ENCODE results near the gene CPA3. TPM values are rescaled to one million over a fixed set of nuclear protein-coding genes. Genes with fewer than 3 reads are reported as not detected.

Gene CPA3
- total RNA-seq, 1 experiment from 2014 or later: not detected

DNA sequence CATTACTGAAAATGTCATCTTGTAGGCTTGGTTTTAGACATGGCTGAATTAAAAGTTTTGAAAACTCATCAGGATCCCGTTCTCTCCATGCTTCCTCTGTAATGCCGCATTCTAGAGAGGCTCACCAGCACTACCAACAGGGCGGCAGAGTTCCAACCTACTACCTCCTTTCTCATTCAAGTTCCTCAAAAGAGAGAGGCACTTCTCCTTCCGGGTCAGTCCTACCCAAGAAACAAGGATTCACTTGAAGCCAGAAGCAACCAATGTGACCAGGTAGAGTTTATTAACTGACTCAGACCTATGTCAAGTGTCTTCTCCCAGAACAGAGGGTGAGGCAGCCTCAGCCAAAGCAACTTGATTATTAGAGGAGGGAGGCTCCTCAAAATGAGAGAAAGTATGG is 66.5 kb downstream of the CPA3 start:
- TF ChIP-seq, protein P1, sequence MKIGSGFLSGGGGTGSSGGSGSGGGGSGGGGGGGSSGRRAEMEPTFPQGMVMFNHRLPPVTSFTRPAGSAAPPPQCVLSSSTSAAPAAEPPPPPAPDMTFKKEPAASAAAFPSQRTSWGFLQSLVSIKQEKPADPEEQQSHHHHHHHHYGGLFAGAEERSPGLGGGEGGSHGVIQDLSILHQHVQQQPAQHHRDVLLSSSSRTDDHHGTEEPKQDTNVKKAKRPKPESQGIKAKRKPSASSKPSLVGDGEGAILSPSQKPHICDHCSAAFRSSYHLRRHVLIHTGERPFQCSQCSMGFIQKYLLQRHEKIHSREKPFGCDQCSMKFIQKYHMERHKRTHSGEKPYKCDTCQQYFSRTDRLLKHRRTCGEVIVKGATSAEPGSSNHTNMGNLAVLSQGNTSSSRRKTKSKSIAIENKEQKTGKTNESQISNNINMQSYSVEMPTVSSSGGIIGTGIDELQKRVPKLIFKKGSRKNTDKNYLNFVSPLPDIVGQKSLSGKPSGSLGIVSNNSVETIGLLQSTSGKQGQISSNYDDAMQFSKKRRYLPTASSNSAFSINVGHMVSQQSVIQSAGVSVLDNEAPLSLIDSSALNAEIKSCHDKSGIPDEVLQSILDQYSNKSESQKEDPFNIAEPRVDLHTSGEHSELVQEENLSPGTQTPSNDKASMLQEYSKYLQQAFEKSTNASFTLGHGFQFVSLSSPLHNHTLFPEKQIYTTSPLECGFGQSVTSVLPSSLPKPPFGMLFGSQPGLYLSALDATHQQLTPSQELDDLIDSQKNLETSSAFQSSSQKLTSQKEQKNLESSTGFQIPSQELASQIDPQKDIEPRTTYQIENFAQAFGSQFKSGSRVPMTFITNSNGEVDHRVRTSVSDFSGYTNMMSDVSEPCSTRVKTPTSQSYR (CRISPR knock-in tag; IDR thresholded peaks at IDR 0.05): no peak
- TF ChIP-seq RORB (CRISPR knock-in tag; IDR thresholded peaks at IDR 0.05) (no peak), ZBTB21 (CRISPR knock-in tag; IDR thresholded peaks at IDR 0.05; ENCODE audit: borderline replicate concordance) (no peak), NFE2L1 (CRISPR knock-in tag; IDR thresholded peaks at IDR 0.05) (no peak), ZNF219 (CRISPR knock-in tag; IDR thresholded peaks at IDR 0.05; ENCODE audit: borderline replicate concordance) (no peak), ZNF138 (CRISPR knock-in tag; conservative IDR thresholded peaks at IDR 0.05) (no peak), EMX1 (CRISPR knock-in tag; IDR thresholded peaks at IDR 0.05) (no peak), TCF7 (CRISPR knock-in tag; IDR thresholded peaks at IDR 0.05; ENCODE audit: low read depth) (no peak)
- TF ChIP-seq, protein P2, sequence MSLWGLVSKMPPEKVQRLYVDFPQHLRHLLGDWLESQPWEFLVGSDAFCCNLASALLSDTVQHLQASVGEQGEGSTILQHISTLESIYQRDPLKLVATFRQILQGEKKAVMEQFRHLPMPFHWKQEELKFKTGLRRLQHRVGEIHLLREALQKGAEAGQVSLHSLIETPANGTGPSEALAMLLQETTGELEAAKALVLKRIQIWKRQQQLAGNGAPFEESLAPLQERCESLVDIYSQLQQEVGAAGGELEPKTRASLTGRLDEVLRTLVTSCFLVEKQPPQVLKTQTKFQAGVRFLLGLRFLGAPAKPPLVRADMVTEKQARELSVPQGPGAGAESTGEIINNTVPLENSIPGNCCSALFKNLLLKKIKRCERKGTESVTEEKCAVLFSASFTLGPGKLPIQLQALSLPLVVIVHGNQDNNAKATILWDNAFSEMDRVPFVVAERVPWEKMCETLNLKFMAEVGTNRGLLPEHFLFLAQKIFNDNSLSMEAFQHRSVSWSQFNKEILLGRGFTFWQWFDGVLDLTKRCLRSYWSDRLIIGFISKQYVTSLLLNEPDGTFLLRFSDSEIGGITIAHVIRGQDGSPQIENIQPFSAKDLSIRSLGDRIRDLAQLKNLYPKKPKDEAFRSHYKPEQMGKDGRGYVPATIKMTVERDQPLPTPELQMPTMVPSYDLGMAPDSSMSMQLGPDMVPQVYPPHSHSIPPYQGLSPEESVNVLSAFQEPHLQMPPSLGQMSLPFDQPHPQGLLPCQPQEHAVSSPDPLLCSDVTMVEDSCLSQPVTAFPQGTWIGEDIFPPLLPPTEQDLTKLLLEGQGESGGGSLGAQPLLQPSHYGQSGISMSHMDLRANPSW (CRISPR knock-in tag; conservative IDR thresholded peaks at IDR 0.05; ENCODE audit: low read depth): no peak
- TF ChIP-seq, protein P3, sequence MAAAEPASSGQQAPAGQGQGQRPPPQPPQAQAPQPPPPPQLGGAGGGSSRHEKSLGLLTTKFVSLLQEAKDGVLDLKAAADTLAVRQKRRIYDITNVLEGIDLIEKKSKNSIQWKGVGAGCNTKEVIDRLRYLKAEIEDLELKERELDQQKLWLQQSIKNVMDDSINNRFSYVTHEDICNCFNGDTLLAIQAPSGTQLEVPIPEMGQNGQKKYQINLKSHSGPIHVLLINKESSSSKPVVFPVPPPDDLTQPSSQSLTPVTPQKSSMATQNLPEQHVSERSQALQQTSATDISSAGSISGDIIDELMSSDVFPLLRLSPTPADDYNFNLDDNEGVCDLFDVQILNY (CRISPR knock-in tag; IDR thresholded peaks at IDR 0.05): no peak
- TF ChIP-seq, protein P4, sequence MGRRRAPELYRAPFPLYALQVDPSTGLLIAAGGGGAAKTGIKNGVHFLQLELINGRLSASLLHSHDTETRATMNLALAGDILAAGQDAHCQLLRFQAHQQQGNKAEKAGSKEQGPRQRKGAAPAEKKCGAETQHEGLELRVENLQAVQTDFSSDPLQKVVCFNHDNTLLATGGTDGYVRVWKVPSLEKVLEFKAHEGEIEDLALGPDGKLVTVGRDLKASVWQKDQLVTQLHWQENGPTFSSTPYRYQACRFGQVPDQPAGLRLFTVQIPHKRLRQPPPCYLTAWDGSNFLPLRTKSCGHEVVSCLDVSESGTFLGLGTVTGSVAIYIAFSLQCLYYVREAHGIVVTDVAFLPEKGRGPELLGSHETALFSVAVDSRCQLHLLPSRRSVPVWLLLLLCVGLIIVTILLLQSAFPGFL (CRISPR knock-in tag; IDR thresholded peaks at IDR 0.05; ENCODE audit: borderline replicate concordance): no peak
- TF ChIP-seq, protein P5, sequence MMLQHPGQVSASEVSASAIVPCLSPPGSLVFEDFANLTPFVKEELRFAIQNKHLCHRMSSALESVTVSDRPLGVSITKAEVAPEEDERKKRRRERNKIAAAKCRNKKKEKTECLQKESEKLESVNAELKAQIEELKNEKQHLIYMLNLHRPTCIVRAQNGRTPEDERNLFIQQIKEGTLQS (CRISPR knock-in tag; conservative IDR thresholded peaks at IDR 0.05): no peak
- CTCF ChIA-PET: no interaction called here
- no peaks in the 10 kb centered on the region for H3K36me3 Mint-ChIP-seq
- H3K4me1 Mint-ChIP-seq: peaks cover 6% of the 10 kb centered on the region
- no peak overlapping the region for H3K27ac Mint-ChIP-seq
- POLR2A ChIA-PET: interaction anchor here (0.6 kb wide), 1 partner anchor 42 kb away, joined by 8 read pairs; no protein-coding TSS in a partner anchor
- H3K9me3 Mint-ChIP-seq: no peaks in the 10 kb centered on the region
- H3K4me3 Mint-ChIP-seq: no peak overlapping the region
- no peaks in the 10 kb centered on the region for H3K27me3 Mint-ChIP-seq (ENCODE audit: low read depth)
- DNase-seq (ENCODE audit: low spot score) (no peak), ATAC-seq (peak; percentile 47)

DNA sequence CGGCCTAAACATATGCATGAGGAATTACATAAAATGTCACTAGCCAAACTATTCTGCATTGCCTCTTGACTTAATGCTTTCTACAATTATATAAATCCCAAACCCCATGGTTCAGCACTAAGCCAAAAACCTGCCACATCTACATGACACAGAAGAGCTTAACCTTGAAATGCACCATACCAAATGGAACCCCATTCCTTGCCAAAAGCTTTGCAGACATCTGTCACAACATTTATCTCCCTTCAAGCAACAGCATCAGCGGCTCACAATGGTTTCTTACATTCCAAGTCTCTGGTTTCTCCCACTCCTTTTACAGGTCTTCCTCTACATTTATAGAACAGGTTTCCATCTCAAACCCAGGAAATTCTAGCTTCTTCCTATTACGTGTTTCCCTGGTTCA is 67.9 kb downstream of the CPA3 start:
- H3K4me3 Mint-ChIP-seq: no peak overlapping the region
- DNase-seq (ENCODE audit: low spot score): no peak
- no peak; the same call in 1 of the 2 replicates for ATAC-seq
- H3K27me3 Mint-ChIP-seq (ENCODE audit: low read depth): no peaks in the 10 kb centered on the region
- no peaks in the 10 kb centered on the region for H3K9me3 Mint-ChIP-seq
- ChIA-PET CTCF (interaction anchor here (1.0 kb wide), 1 partner anchor 52 kb away, joined by 3 read pairs; no protein-coding TSS in a partner anchor), POLR2A (no interaction called here)
- H3K27ac Mint-ChIP-seq: no peak overlapping the region
- H3K36me3 Mint-ChIP-seq: no peaks in the 10 kb centered on the region
- H3K4me1 Mint-ChIP-seq: peaks cover 6% of the 10 kb centered on the region
- TF ChIP-seq, protein P6, sequence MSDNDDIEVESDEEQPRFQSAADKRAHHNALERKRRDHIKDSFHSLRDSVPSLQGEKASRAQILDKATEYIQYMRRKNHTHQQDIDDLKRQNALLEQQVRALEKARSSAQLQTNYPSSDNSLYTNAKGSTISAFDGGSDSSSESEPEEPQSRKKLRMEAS (CRISPR knock-in tag; IDR thresholded peaks at IDR 0.05): no peak
- TF ChIP-seq, protein P7, sequence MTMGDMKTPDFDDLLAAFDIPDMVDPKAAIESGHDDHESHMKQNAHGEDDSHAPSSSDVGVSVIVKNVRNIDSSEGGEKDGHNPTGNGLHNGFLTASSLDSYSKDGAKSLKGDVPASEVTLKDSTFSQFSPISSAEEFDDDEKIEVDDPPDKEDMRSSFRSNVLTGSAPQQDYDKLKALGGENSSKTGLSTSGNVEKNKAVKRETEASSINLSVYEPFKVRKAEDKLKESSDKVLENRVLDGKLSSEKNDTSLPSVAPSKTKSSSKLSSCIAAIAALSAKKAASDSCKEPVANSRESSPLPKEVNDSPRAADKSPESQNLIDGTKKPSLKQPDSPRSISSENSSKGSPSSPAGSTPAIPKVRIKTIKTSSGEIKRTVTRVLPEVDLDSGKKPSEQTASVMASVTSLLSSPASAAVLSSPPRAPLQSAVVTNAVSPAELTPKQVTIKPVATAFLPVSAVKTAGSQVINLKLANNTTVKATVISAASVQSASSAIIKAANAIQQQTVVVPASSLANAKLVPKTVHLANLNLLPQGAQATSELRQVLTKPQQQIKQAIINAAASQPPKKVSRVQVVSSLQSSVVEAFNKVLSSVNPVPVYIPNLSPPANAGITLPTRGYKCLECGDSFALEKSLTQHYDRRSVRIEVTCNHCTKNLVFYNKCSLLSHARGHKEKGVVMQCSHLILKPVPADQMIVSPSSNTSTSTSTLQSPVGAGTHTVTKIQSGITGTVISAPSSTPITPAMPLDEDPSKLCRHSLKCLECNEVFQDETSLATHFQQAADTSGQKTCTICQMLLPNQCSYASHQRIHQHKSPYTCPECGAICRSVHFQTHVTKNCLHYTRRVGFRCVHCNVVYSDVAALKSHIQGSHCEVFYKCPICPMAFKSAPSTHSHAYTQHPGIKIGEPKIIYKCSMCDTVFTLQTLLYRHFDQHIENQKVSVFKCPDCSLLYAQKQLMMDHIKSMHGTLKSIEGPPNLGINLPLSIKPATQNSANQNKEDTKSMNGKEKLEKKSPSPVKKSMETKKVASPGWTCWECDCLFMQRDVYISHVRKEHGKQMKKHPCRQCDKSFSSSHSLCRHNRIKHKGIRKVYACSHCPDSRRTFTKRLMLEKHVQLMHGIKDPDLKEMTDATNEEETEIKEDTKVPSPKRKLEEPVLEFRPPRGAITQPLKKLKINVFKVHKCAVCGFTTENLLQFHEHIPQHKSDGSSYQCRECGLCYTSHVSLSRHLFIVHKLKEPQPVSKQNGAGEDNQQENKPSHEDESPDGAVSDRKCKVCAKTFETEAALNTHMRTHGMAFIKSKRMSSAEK (CRISPR knock-in tag; IDR thresholded peaks at IDR 0.05; ENCODE audit: borderline replicate concordance): no peak
- TF ChIP-seq, protein P8, sequence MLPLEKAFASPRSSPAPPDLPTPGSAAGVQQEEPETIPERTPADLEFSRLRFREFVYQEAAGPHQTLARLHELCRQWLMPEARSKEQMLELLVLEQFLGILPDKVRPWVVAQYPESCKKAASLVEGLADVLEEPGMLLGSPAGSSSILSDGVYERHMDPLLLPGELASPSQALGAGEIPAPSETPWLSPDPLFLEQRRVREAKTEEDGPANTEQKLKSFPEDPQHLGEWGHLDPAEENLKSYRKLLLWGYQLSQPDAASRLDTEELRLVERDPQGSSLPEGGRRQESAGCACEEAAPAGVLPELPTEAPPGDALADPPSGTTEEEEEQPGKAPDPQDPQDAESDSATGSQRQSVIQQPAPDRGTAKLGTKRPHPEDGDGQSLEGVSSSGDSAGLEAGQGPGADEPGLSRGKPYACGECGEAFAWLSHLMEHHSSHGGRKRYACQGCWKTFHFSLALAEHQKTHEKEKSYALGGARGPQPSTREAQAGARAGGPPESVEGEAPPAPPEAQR (CRISPR knock-in tag; IDR thresholded peaks at IDR 0.05): no peak
- TF ChIP-seq ZNF416 (CRISPR knock-in tag; IDR thresholded peaks at IDR 0.05) (no peak), NFATC4 (CRISPR knock-in tag; IDR thresholded peaks at IDR 0.05) (no peak)
- TF ChIP-seq, protein P9, sequence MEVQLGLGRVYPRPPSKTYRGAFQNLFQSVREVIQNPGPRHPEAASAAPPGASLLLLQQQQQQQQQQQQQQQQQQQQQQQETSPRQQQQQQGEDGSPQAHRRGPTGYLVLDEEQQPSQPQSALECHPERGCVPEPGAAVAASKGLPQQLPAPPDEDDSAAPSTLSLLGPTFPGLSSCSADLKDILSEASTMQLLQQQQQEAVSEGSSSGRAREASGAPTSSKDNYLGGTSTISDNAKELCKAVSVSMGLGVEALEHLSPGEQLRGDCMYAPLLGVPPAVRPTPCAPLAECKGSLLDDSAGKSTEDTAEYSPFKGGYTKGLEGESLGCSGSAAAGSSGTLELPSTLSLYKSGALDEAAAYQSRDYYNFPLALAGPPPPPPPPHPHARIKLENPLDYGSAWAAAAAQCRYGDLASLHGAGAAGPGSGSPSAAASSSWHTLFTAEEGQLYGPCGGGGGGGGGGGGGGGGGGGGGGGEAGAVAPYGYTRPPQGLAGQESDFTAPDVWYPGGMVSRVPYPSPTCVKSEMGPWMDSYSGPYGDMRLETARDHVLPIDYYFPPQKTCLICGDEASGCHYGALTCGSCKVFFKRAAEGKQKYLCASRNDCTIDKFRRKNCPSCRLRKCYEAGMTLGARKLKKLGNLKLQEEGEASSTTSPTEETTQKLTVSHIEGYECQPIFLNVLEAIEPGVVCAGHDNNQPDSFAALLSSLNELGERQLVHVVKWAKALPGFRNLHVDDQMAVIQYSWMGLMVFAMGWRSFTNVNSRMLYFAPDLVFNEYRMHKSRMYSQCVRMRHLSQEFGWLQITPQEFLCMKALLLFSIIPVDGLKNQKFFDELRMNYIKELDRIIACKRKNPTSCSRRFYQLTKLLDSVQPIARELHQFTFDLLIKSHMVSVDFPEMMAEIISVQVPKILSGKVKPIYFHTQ (CRISPR knock-in tag; IDR thresholded peaks at IDR 0.05): no peak
